Right lobe of liver (tissue), 4 donors: ENCODE data around the gene RAVER2.

Experiments used
- CTCF ChIP-seq, 4 donors: fragments of 200-600 bp in 3 of 4; fragments of 450-650 bp in 1 of 4; IDR thresholded peaks; one replicate each; pipeline versions ENCODE4 v1.5.1 to v1.8.0; 2016 to 2022; ENCODE audit warnings: antibody characterized with exemption in 4 of 4, mild to moderate bottlenecking in 2 of 4
- POLR2A ChIP-seq: fragments of 450-650 bp; IDR thresholded peaks from one replicate; pipeline ENCODE4 v1.6.1; 2017; ENCODE audit warnings: antibody characterized with exemption, mild to moderate bottlenecking
- donor health status: DM: no; HTN: no; CAD: no.
- donor health status: DM: no; HTN: no; CAD: no.
- donor health status: DM: no; HTN: yes; CAD: no.

GRCh38 chr1:64696879-64697278 lies 48.0 kb upstream of the RAVER2 start:
- TF ChIP-seq CTCF (IDR thresholded peaks at IDR 0.05) (no peak), POLR2A (no peak)
